HepG2 (cell line): ENCODE results near the gene TMEM170B.

Experiments used
- CBX5 ChIP-seq: sonication (generic); formaldehyde crosslinking; IDR thresholded peaks from 2 replicates; pipeline ENCODE4 v1.4.0; 2020; ENCODE audit warnings: missing genetic modification reagents, borderline replicate concordance
- EZH2 ChIP-seq: conservative IDR thresholded peaks from 2 replicates; pipeline ENCODE4 v1.6.1; 2012; ENCODE audit warnings: mild to moderate bottlenecking, low read depth, low read length, moderate library complexity
- STAG1 ChIP-seq: sonication (generic); formaldehyde crosslinking; IDR thresholded peaks from 2 replicates; pipeline ENCODE4 v1.4.0; 2020; ENCODE audit warnings: missing genetic modification reagents
- ZFP82 ChIP-seq: sonication (generic); formaldehyde crosslinking; IDR thresholded peaks from 2 replicates; pipeline ENCODE4 v1.5.1; 2020; ENCODE audit warnings: mild to moderate bottlenecking, missing genetic modification reagents, borderline replicate concordance
- ZZZ3 ChIP-seq: sonication (generic); formaldehyde crosslinking; IDR thresholded peaks from 2 replicates; pipeline ENCODE4 v1.4.0; 2020; ENCODE audit warnings: missing genetic modification reagents, mild to moderate bottlenecking, borderline replicate concordance

GRCh38 chr6:11536795-11537194, 754 bp upstream of the TMEM170B start:
- TF ChIP-seq ZZZ3 (CRISPR knock-in tag), result no peak
- TF ChIP-seq ZFP82 (CRISPR knock-in tag), result no peak
- no peak for TF ChIP-seq STAG1 (CRISPR knock-in tag)
- TF ChIP-seq CBX5 (CRISPR knock-in tag), result no peak
- no peak for TF ChIP-seq EZH2
